ENCODE measurements around the gene KCTD16.

The KCTD16 gene

DNA sequence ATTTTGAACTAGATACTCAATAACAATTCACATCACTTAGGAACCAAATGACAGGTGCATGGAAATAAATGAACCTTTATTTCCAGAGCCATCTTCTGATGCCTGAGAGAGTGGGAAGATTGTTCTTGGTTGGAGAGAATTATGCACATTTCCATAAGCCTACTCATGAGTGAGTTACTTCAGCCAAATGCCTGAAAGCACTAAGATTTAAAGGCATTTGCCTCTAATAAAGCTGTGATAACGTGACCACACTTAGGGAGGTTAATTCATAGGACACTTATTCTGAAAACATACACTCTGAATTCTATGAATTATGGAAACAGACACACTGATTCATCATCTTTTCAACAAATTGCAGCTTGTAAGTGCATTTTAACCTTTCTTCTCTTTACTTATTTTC, 40.0 kb downstream of the KCTD16 start:
- no peak for DNase-seq

DNA sequence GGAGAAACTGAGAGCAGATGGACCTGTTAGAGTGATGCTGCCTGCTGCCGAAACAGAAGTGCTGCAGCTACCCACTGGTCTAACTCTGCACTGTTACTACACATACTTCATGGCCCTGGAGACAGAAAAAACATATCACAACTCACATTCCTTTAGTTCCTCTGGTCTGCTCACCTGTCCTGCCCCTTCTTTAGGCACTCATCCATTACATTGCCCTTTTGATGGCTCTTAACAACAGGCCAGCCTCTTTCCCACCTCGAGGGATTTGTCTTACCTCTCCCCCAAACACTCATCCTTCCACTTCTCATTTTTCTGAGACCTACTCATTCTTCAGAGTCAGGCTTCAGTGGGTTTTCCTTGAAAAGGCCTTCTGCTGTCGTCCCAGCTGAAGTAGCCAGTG, 49.2 kb downstream of the KCTD16 start:
- DNase-seq: no peak

DNA sequence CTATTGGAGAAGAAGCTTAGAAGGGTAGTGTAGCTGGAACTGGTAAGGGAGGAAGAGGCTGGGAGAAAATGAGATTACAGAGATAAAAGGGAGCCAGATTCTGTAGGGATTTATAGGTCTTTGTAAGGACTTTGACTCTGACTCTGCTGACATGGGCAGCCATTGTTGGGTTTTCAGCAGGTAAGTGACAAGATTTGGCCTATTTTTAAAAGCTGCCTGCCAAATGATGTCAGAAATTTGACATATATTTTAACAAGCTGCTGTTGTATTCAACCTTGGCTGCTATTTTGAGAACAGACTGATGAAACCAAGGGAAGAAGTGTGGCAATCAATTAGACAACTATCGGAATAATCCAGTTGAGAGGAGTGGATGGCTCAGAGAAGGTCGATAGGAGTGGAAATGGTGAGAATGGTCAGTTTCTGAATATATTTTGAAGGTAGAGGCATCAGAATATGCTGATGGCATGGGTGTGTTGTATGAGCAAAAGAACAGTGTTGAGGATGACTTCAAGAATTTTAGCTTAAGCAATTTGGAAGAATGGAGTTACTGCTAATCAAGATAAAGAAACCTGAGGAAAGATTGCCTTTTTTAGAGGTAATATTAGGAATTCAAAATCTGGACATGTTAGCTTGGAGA, 56.8 kb downstream of the KCTD16 start:
- DNase-seq: no peak

DNA sequence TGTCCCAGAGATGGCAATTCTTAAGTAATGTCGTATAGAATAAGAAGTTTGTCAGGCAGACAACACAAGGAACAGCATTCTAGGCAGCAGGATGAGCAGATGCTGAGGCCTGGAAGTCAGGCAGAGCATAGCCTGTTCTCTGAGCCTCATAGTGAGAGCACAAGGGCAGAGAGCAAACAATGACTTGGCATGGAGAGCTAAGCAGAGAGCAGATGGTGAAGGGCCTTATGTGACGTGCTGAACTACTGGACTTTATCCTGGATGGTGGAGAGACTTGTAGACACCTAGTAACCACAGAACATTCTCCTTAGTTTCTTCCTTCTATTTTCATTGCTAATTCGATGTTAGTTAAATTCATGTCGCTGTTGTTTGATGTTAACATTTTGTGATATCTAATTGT, 60.1 kb downstream of the KCTD16 start:
- DNase-seq: no peak

DNA sequence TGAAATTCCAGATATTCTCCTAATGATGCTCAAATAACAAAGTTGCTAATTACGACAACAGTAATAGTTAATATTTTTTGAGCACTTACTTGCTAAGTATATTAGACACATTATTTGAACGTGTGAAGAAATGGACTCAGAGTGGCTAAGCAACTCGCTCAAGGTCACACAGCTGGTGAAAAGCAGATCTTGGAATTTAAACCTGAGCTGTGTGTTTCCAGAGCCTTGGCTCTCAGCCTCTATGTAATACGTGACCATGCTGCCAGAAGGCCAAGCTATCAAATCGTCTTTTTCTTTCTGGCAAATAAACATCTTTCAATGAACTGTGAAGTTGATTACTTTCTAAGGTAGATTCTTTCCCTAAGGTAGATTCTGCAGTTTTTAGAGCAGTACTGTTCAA, 61.6 kb downstream of the KCTD16 start:
- no peak for DNase-seq

DNA sequence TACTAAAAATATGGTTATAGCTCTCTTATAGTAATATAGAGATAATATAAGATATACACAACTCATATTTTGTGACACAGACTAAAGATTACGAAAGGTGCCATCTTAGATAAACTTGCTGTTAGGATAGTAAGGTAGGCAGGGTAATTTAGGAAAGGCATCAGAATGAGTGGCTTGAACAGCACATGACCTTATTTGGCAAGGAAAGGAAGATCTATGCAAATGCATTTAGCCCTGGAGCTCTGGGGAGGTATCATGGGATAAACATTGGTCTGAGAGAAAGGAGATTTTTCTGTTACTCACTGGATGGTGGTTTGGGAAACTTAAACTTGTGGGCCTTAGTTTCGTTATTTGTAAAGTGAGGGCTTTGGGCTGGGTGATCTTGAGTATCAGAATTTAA, 65.8 kb downstream of the KCTD16 start:
- DNase-seq: no peak

DNA sequence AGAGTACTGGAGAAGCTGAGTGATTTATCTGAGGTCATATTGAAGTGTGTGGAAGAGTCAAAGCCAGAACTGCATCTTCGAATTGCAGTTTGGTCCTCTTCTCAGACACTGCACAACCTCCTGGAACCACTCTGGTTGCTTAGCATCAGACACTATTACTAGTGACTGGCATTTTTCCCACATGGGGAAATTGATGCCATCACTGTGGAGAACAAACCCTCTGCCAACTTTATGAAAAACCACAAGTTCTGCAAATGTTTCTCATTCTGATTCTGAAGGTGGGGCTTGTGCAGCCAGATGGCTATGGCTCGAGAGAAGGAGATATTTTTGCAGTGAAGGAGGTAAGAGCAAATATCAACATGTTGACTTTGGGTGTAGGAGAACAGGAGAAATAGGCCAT, 67.2 kb downstream of the KCTD16 start:
- no peak for DNase-seq

DNA sequence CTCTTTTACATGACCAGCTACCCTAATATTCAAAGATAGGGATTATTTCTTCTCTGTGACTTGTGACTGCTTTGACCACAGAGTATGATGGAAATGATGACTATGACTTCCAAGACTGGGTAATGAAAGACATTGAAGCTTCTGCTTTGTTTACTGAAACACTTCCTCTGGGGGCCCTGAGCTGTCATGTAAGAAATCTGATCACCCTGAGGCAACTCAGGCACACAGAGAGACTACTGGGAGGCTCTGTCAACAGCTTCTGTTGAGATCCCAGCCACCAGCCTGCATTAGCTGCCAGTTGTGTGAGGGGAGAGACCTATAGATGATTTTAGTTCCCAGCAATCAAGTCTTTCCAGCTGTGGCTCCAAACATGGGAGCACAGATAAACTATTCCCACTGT, 76.5 kb downstream of the KCTD16 start:
- no peak for DNase-seq

DNA sequence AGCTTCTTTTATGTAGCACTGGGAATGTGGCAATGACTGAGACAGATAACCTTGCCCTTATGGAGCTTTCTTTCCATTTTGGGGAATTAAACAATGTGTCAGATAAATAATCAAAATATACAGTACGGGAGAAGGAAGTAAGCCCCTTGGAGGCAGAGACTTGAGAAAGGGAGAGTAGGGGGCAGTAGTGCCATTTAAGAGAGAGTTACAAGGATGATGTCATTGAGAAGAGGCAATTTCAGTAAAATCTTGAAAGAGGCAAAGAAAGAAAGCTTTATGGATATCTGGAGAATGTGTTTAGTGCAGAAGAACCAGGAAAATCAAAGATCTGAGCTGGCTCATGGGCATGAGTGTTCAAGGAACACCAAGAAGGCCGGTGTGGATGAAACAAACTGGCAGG, 77.3 kb downstream of the KCTD16 start:
- no peak for DNase-seq

DNA sequence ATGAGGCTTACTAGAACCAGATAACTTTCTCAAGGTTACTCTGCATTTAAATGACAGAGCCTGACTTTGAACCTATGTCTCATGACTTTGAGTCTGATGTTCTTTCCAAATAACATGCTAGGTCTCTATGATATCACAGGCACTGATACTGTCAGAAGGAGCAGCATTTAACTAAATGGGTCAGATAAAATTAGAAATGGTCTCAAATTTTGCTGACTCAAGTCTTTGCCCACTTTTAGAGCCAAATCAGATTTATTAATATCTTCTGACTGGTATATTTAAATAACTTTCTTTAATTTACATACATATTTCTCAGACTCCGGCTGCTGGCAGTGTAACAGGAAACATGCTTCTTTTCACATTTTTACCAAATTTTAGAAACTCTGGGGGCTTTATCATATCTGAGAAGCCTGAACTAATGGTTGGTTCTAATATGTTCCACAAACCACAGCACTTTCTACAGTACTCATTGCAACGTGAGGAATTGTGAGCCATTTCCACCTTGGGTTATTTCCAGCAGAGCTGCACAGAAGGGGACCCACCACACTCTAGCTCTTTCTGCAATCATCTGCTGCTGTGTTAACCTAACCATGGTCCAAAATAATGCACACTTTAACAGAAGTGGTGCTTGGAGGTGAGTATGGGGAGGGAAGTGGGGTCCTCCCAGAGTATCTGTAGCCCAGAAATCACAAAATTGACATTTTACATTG, 79.2 kb downstream of the KCTD16 start:
- no peak for DNase-seq

DNA sequence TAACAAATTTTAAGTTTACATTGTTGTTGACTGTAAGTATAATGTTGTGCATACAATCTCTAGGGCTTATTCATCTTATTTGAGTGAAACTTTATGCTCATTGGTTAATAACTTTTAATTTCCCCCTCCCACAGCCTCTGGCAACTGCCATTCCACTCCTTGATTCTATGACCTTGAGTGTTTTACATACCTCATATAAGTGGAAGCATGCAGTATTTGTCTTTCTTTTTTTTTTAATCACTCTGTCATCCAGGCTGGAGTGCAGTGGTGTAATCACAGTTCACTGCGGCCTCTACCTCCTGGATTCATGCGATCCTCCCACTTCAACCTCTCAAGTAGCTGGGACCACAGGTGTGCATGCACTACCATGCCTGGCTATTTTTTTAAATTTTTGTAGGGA, 83.9 kb downstream of the KCTD16 start:
- DNase-seq: no peak

DNA sequence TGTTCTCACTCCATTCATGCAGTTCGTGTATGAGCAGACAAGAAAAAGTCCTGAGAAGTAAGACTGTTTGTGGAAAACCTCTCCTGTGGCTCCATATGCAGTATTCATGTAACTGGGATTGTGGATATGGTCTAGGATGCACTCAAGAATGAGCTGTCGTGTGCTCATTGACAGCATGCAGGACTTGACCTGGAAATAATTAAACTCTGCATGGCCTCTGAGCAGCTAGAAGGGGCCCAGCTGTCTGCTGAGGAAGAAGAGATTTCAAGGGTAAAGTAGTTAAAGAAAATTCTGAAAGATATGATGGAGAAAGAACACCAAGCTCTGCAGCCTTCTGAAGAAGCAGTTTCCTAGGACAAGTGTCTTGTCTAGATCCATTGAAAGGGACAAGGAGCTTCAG, 89.4 kb downstream of the KCTD16 start:
- no peak for DNase-seq

DNA sequence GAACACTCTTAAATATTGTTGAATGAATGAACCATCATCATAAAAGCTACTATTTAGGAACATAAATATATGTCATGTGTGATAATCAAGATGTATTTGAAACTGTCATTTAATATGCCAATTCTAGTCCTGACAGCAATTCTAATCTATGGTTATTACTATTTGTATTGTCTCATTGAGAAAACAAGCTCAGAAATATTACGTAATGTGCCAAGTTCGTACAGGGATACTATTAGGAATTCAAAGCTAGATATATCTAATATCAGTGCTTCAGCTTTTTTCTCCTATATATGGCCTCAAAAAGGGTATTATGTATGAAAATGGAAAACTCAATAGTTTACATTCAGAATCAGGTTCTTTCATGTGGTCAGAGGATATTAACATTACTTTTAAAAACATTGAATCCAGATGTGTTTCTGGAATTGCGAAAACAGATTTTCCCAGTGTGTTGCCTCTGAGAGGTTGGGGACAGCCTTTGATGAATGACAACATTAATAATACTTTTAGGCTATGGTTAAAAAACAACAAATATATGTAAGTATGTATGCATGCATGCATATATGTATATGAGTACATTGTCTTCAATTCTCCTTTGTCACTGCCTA, 95.1 kb downstream of the KCTD16 start:
- no peak for DNase-seq

DNA sequence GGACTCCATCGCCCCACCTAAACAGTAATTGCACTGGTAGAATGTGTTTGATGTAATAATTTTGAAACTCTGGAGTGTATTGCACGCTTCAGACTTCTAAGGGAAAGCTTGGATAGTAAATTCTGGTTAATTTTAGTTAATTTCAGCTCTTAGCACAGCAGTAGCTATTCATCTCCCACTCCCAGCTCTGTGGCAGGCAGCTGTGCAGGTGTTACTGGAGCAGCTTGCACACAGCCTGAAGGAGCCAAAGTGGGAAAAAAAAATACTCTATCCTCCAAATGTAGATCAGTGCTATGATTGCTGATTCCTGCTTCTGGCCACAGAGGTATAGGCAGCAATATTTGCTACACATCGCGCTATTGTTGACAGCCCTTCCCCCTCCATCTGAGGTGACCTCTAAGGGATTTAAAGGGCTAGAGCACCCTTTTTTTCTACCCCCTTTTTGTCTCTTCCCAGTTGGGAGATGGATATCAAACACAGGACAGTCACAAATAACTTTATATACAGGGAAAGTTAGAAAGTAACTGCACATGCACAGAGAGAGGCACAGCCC, 97.4 kb downstream of the KCTD16 start:
- no peak for DNase-seq

DNA sequence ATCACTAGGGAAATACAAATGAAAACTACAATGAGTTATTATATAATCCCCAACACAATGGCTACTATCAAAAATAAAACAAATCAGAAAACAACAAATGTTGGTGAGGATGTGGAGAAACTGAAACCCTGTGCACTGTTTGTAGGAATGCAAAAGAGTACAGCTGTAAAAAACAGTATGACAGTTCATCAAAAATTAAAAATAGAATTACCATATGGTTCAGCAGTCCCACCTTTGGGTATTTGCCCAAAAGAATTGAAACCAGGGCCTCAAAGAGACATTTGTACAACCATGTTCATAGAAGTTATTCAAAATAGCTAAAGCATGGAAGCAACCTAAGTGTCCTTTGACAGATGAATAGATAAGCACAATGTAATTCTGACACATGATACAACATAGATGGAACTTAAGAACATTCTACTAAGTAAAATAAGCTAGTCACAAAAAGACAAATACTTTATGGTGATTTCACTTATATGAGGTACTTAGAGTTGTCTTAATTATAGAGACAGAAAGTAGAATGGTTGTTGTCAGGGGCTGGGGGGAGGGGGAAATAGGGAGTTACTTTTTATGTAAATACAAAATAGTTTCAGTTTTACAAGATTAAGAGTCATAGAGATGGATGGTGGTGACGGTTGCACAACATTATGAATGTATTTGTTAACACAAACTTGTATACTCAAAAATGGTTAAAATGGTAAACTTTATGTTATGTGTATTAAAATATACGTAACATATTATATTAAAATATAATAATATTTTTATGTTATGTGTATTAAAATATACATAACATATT, 102.8 kb downstream of the KCTD16 start:
- no peak for DNase-seq

DNA sequence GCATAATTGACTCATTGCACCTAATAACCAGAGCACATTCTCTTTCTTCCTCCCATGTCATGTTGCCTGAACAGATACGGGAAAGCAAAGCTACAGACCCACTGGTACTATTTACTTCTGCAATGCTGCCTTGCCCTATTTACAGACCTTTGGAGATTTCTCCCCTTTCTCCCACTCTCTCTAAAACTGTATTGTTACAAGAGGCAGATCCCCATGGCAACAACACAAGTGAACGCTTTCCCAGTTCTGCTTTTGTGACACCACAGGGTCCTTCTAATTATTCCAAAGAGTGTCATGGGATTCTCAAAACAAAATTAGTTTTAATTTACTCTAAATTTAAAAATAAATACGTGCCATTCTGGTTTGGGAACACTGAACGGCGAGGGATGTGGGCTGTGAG, 104.7 kb downstream of the KCTD16 start:
- no peak for DNase-seq

DNA sequence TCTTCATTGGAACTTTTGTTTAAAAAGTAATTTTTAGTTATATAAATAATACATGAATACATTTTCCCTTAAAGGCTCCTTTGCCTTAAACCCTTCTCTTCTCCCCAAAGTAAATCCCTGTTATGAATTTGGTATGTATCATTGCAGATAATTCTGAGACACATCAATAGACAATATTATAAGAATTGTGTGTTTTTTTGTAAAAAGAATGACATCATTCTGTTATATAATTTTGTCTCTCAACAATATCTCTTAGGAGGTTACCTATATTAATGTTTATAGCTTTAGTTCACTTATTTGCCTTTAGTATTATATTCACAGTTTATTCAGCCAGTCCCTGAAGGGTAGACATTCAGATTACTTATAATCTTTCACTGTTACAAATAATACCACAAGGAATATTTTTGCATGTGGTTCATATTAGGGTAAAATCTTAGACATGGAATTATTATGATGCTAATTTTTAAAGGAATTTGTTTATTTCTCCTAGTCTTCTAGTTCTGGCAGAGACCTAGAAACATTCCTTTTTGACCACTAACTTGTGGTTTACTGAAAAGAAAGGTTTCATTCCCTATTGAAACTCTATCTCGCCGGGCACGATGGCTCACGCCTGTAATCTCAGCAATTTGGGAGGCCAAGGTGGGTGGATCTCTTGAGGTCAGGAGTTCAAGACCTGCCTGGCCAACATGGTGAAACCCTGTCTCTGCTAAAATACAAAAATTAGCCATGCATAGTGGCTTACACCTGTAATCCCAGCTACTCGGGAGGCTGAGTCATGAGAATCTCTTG, 105.6 kb downstream of the KCTD16 start:
- DNase-seq: no peak

DNA sequence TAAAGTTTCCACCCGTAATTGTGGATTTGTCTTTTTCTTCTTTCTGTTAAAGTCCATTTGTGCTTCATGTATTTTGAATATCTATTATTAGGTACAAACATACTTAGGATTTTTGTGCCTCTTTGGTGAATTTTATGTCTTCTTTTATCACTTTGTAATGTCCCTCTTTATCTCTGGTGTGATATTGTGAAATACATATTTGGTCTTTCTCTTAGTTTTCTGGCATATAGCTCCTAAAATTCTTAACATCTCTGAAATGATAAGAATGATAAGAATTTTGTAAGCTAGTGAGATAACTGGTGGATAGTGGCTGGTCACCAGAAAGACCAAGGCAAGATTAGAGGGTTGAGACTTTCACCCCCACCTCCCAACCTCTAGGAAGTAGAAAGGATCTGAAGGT, 111.1 kb downstream of the KCTD16 start:
- DNase-seq: no peak

DNA sequence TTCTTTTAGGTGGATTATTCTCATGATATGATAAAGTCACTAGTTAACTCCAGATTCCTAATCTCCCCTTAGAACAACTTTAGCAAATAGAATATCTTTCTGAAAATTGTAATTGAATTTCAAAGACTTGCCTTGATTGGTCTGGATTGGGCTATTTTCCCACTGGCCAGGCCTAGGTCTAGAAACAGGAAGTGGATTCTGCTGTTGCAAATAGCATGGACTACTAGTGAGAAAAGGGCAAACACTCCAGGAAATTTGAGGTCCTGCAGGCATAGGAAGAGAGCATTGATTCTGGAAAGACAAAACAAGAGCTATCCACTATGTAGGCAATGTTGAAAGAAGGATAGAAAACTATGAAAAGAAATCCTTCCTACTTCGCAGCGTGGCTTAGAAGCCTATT, 113.4 kb downstream of the KCTD16 start:
- DNase-seq: no peak

DNA sequence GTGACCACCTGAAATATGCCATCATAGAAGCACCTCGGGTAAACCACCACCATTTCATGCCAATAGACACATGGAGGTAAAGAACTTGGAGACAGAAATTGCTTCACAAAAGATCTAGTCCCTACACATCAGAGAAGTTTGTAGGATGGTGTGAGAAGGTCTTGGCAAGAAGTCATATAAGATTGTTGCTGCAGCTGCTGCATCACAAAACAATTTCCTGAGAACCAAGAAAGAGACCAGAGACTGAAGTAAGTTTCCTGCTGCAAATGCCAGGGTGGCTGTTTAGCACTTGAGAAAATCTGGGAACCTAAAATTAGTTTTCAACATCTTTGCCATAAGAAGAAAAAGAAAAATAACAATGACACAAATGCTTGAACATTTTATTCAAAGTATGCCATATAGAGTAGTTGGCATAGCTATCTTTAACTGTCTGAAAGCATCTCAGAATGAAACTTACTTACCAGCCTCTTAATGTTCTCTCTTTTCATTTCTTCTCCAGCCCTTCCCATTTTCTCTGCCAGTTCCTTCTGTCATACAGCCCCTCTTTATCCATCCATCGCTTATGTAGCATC, 114.3 kb downstream of the KCTD16 start:
- no peak for DNase-seq

DNA sequence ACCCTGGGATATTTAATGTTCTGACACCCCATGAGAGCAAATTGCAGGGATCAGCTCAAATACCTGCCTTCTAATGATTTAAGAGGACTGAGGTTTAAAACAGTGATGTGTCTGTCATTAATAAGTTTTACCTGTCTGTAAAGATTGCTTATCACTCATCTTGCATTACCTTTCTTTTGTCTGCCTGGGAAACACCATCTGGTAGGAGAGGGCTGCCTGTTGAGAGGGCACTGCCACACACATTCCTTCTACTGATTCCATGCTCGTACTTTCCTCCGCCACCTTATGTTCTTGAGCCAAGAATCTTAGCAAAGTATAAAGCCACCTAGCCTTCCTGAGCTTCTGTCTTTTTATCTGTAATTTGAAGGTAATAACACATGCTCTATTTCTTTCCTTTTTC, 118.6 kb downstream of the KCTD16 start:
- DNase-seq: no peak

DNA sequence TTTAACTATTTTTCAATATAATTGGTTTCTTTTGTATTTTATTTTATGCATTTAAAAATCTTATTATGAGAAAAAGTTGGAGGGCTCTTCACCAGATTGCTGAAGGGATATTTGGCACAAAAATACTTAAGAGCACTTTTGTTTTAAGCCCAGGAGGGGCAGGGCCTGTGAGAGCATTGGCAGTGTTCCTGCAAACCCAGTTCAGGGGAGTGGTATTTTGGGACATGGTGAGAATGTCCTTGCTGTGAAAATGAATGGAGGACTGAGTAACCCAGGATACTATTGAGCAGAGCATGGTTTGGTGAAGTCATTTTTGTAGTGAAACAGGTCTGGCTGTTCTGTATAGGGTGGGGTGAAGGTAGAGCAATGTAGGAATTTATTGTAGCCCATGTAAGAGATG, 121.4 kb downstream of the KCTD16 start:
- no peak for DNase-seq

Data from stimulated activated naive CD4-positive, alpha-beta T cell (primary cell).